GDM1 (cell line): ENCODE measurements around the gene CHD6.

Experiments used
- DNase-seq: peaks from one replicate; lab custom pipeline; 2025; lab: John Stamatoyannopoulos, UW

CHD6 gene

DNA sequence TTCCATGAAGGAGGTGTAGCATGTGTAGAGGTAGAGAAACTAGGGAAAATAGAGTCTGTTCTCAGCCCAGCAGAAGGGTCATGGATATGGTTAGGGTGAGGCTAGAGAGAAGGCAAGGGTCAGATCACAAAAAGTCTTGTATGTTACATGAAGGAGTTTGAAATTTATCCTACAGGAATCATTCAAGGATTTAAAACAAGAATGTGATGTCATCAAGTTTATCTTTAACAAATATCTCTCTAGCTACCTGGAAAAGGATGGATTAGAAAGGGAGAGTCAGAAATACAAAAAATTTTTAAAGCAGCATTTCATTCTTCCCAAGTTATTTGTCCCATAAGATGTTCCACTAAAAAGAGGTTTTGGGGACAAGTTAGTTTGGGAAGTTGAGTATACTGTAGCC is 4.4 kb upstream of the CHD6 start:
- DNase-seq, result no peak

- DNase-seq, result no peak
Observed at GRCh38 chr20:41621971-41622370, 3.8 kb upstream of the CHD6 start.

DNA sequence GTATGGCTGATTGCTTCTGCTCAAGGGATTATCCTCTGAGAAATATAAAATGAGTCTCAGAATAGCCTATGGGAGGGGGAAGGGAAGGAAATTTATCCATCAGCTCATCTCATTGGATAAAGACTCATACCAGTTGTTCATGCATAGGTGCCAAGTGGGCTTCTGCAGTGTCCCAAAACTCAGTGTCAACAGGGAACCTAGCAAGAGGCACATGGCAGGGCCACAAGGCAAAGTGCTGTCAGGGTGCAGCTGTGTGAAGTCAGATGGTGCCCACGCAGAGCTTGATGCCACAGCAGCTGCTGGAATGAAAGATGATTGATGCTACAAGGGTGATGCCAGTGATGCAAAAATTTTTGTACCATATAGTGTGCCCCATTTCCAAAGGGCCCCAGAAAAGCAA is 3.2 kb upstream of the CHD6 start:
- no peak for DNase-seq

DNA sequence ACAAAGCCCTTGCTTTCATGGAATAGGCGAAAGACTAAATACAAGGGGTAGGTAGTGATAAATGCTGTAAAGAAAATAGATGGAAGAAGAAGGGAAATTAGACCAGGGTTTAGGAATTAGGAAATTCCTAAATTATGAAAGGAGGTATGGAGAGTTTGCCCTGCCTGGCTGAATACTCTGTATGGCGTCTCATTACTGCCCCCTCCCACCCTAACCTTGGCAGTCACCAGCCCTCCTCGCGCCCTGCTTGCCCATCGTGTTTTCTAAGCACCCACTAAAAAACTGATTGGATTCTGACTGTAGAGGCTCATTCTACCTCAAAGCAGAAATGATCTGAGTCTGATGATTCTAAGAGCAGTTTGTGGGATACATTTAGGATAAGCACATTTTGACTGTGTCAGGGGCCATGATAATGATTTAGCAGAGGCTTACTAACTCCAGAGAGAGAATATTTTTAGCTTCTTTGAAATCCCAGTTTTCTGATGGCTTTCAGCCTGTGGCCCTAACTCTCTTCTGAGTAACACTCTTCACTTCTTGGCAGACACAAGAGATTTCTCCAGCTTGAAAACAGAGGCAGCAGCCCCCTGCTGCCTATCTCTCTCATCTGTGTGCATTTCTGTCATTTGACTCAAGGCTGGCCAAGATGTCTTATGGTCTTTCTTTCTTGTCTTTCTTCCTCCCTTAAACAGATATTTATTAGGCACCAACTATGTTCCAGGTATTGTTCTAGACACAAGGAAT is 1.4 kb upstream of the CHD6 start:
- no peak for DNase-seq

DNA sequence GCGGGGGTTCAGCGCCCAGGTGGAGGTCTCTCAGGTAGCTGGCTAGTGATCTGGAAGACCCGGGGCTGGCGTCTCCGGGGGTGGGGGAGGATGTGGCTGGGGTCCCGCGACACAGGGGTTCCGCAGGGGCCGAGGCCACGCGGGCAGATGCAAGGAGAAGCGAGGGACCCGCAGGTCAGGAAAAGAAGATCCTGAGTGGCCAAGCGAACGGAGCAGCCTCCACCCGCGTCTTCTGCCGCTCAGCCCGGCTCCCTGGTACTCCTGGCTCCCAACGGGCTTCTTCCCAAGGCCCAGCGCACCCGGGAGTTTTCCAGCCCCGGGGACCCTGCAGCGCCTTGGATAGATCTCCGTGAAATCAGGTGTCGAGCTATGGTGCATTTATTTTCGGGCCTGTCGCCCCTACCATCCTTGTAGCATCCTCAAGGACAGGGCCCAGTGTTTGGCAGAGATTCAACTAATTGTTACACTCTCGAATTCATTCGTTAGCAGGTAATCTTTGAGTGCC is 682 bp upstream of the CHD6 start:
- DNase-seq, result no peak

- DNase-seq, result no peak
Observed at GRCh38 chr20:41617059-41617901, 897 bp downstream of the CHD6 start.

- DNase-seq, result no peak
Observed at GRCh38 chr20:41616228-41616627, 1.9 kb downstream of the CHD6 start.

DNA sequence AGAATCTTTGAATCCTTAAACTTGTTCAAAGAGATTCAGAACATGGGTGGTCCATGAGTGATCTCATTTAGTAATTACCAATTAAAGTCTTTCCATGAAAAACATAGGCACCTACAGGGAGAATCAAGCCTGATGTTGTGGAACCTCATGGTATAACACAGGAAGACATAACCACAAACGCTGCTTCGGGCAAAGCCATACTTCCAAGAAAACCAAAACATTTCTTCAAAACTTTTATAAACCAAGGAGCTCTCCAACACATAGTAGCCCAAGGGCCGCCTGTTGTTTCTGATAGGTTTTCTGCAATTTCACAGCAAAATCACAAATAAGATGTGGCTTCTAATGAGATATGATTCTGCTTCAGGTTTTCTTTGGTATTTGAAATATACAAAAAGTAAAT is 2.5 kb downstream of the CHD6 start:
- no peak for DNase-seq

- no peak for DNase-seq
Observed at GRCh38 chr20:41615110-41615509, 3.1 kb downstream of the CHD6 start.

DNA sequence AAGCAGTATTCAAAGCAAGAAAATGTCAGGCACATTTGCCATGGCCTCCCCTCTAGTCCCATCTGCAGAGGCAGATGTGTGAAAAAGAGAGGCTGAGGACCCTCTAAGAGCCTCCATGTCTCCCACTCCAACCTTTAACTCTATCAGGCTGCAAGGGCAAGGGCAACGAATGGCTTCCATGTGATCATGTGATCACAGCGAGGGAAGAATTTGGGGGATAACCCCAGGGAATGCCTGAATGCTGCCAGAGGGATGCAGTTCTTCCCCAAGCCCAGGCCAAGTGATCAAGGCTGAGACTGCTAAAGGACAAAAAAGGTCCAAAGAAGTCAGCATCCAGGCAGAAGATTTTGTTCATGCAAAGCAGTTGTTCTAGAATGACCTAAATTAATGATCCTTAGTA is 4.9 kb downstream of the CHD6 start:
- no peak for DNase-seq

DNA sequence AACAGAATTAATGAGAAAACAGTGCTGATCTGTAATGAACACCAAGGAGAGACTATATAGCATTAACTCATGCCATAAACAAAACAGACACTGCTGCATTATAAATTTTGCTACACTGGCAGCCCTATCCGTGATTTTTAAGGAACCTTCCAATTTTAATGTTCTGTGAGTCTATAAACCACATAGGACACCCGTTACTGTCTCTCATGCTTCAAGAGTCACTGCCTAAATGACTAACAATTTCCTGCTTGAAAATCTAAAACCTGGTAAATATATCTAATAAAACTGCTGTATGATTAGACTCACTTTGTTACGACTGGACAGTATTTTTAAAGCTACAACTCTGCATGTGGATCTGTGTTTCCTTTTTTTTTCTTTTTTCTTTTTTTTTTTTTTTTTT is 8.7 kb downstream of the CHD6 start:
- DNase-seq, result no peak

- no peak for DNase-seq
Observed at GRCh38 chr20:41608606-41609005, 9.6 kb downstream of the CHD6 start.

DNA sequence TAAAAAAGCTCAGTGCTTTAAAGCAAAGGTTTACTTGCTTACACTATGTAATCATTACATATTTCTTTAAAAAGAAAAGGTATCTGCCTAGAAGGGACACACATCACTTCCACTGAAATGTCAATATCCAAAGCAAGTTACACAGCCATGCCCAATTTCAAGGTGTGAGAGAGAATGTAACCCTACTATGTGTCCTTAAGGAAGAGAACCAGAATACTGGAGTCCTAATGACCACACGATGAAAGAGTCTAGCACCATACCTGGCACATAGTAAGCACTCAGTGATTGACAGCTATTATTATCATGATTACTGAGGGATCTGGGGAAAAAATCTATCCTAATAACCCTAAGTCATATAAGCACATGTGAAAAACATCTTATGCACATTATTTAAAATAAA is 10.4 kb downstream of the CHD6 start:
- no peak for DNase-seq

DNA sequence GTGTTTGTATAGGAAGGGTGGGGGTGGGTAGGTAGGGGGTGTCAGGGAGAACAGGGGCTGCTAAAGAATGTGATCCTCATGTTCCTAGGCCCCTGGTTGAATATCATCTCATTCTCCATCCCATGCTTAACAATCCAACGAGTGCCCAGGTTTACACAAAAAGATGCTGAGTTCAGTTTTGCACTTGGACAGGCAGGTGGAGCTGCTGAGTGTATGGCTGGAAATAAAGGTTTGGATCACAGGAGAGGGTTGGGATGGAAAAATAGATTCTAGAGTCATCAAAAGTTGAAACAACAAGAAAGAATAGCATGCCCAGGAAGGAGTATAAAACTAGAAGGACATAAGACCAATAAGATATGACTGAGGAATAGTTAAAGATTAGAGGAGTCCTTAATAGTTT is 14.2 kb downstream of the CHD6 start:
- DNase-seq, result no peak

- DNase-seq, result no peak
Observed at GRCh38 chr20:41601742-41602141, 16.4 kb downstream of the CHD6 start.

GRCh38 chr20:41600926-41601631 is 17.1 kb downstream of the CHD6 start:
- no peak for DNase-seq

DNA sequence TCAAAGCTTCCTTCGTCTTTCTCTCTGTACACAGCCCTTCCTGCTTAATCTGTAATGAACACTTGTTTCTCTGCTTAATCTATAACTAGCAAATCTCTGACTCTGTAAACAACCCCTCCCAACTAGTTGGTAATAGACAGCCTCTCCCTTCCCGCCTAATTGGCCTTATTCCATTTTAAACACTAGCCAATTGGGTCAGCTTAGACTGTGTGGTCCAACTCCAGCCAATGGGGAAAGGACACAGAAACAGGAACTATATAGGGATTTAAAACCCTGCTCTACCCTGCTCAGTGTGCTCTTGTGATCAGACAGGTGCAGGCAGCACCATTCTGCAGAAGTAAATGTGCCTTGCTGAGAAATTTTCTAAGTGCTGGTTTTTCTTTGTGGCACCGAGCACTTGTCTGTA is 18.5 kb downstream of the CHD6 start:
- no peak for DNase-seq

DNA sequence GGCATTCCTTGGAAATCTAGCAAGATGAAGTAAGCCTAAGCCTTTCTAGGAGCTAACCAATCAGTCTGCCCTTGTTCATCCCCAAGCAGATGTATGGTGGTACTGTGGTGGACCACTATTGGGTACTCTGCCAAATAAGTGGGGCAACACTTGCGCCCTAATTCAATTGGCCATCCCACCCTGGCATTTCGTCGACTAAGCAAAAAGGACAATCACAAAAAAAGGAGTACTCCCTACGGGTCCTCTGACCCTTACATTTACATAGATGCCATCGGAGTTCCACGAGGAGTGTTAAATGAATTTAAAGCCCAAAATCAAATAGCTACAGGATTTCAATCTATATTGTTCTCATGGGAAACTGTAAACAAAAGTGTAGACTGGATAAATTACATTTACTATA is 19.5 kb downstream of the CHD6 start:
- DNase-seq, result no peak

DNA sequence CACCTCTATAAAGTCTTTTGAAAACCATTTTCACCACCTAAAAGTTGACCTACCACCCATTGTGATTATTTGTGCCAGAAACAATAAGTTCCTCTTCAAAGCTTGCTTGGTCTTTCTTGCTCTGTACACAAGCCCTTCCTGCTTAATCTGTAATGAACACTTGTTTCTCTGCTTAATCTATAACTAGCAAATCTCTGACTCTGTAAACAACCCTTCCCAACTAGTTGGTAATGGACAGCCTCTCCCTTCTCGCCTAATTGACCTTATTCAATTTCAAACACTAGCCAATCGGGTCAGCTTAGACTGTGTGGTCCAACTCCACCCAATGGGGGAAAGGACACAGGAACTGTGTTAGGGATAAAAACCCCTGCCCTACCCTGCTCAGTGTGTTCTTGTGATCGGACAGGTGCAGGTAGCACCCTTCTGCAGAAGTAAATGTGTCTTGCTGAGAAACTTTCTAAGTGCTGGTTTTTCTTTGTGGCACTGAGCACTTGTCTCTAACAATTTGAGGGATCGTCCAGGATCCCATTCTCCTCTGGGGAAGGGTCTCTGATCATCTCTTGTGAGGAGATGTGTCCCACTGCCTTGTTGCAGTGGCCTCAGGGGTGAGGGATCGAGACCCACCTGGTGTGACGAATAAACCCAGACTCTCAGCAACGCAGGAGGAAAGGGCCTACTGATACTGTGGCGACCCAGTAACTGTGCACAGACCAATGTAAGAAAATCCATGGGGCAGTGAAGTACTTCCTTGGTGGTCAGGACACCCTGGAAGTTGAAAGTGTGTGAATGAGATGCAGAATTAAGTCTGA is 23.5 kb downstream of the CHD6 start:
- DNase-seq, result no peak

DNA sequence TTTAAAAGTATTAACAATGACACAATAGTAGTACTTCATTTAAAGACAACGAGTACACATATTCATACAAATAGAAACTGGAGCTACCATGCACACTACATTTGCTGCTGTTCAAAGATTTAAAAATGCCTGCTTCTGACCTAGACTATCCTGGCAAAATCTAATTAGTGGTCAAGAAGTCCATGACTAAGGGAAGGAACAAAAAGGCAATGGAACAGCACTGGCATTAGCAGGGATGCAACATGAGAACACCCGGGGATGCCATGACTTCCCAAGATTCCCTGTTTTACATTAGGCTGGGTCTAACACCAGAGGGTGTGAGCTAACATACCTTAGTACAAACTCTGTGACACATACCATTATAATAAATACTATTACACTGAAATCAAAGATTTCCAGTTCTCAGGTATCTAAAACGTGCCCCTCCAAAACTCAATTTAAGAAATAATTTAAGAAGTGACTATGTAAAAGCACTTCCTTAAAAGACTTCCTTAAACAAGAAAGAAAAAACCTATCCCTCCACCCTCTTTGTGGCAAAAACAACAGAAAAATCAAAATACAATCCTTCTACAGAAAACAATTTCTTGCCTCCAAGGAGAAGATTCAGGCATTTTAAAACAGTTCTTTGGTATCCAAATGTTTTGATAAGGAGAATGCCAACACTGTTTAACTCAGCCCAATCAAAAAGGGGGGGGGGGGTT is 25.5 kb downstream of the CHD6 start:
- DNase-seq, result no peak

DNA sequence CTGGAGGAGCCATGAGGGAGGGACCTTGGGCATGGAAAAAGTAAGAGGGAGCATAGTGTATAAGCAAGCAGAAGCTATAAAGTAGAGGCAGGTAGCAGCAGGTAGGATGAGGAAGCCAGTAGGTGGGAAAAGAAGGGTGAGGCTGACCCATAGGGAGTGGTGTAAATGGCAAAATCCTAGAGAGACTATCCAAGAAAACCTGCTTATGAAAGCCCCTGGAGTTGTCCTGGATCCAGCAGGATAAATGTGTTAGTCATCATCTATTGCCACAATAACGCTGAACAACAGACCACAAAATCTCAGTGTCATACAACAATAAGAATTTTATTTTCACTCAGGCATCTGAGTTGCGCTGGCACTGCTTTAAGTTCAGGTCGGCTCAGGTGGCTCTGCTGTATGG is 30.2 kb downstream of the CHD6 start:
- DNase-seq, result no peak
